CD14-positive monocyte (primary cell): Measurements from ENCODE around the gene SPEM1. TPM values are rescaled to one million over a fixed set of nuclear protein-coding genes. Genes with fewer than 3 reads are reported as not detected.

Source experiments
- DNase-seq, 3 donors: peaks; one replicate each; pipeline ENCODE4 v3.0.0-alpha.2; 2011 to 2022
- H2AFZ ChIP-seq: 2 replicates; pipeline ENCODE4 v1.6.0; 2012; ENCODE audit warnings: mild to moderate bottlenecking, low read depth, low read length, inconsistent platforms; ENCODE audit not compliant: insufficient read depth, poor library complexity, severe bottlenecking
- H3K27ac ChIP-seq, 2 donors: 1 replicate in 1 of 2; 2 replicates in 1 of 2; pipeline ENCODE4 v1.5.1; 2012 to 2013; ENCODE audit warnings: low read length in 2 of 2, control low read depth in 1 of 2, inconsistent platforms in 1 of 2, low read depth in 1 of 2, mild to moderate bottlenecking in 1 of 2
- H3K27me3 ChIP-seq, 2 donors: one replicate each; pipeline versions ENCODE4 v1.6.0 to v1.6.1; 2011 to 2013; ENCODE audit warnings: low read length in 2 of 2; ENCODE audit not compliant: control insufficient read depth in 2 of 2, insufficient read depth in 2 of 2
- H3K36me3 ChIP-seq, 2 donors: replicated peaks in 1 of 2; 1 replicate in 1 of 2; 2 replicates in 1 of 2; pipeline versions ENCODE4 v1.5.1 to v1.6.1; 2012 to 2013; ENCODE audit warnings: low read length in 2 of 2, control low read depth in 1 of 2, inconsistent platforms in 1 of 2, mild to moderate bottlenecking in 1 of 2; ENCODE audit not compliant: insufficient read depth in 2 of 2, control insufficient read depth in 1 of 2
- H3K4me1 ChIP-seq, 2 donors: 1 replicate in 1 of 2; 2 replicates in 1 of 2; pipeline versions ENCODE4 v1.5.1 to v1.6.1; 2012 to 2013; ENCODE audit warnings: low read length in 2 of 2, control low read depth in 1 of 2, inconsistent platforms in 1 of 2, mild to moderate bottlenecking in 1 of 2, moderate library complexity in 1 of 2; ENCODE audit not compliant: insufficient read depth in 2 of 2, control insufficient read depth in 1 of 2
- H3K4me2 ChIP-seq: replicated peaks from 2 replicates; pipeline ENCODE3; 2012; ENCODE audit warnings: low read length, moderate library complexity, mild to moderate bottlenecking; ENCODE audit not compliant: poor library complexity, severe bottlenecking; ENCODE audit errors: extremely low read depth
- H3K4me3 ChIP-seq, 3 experiments: fragments of 200-600 bp in 1 of 3; sonication (generic) in 1 of 3; replicated peaks in 1 of 3; 1 replicate in 2 of 3; 2 replicates in 1 of 3; pipeline ENCODE4 v1.5.1; 2011 to 2013; ENCODE audit warnings: low read length in 3 of 3, mild to moderate bottlenecking in 3 of 3, control low read depth in 2 of 3, low read depth in 2 of 3, inconsistent platforms in 1 of 3, moderate library complexity in 1 of 3
- H3K79me2 ChIP-seq: 2 replicates; pipeline ENCODE4 v1.6.0; 2012; ENCODE audit warnings: mild to moderate bottlenecking, control low read depth, inconsistent platforms, low read length, moderate library complexity; ENCODE audit not compliant: insufficient read depth
- H3K9ac ChIP-seq: 2 replicates; pipeline ENCODE4 v1.6.0; 2017; ENCODE audit warnings: low read length, mild to moderate bottlenecking; ENCODE audit not compliant: insufficient read depth, poor library complexity, severe bottlenecking
- H3K9me3 ChIP-seq, 2 donors: replicated peaks in 1 of 2; 1 replicate in 1 of 2; 2 replicates in 1 of 2; pipeline versions ENCODE4 v1.5.1 to v1.6.1; 2012 to 2013; ENCODE audit warnings: low read length in 2 of 2, control low read depth in 1 of 2; ENCODE audit not compliant: control insufficient read depth in 1 of 2, insufficient read depth in 1 of 2
- H4K20me1 ChIP-seq: 2 replicates; pipeline ENCODE4 v1.6.0; 2012; ENCODE audit warnings: mild to moderate bottlenecking, low read length, control low read depth, moderate library complexity; ENCODE audit not compliant: insufficient read depth
- H3K27ac Mint-ChIP-seq, 7 donors: one replicate each; pipeline ENCODE4 v1.8.0; 2020; ENCODE audit warnings: mild to moderate bottlenecking in 7 of 7, mixed read lengths in 7 of 7, moderate library complexity in 6 of 7, inconsistent platforms in 2 of 7
- H3K27me3 Mint-ChIP-seq, 3 donors: one replicate each; pipeline ENCODE4 v1.8.0; 2021 to 2022; ENCODE audit warnings: low read depth in 3 of 3, mild to moderate bottlenecking in 3 of 3, mixed read lengths in 3 of 3, moderate library complexity in 3 of 3, inconsistent platforms in 1 of 3
- H3K36me3 Mint-ChIP-seq, 2 donors: one replicate each; pipeline ENCODE4 v1.8.0; 2020; ENCODE audit warnings: mixed read lengths in 2 of 2, inconsistent platforms in 1 of 2, mild to moderate bottlenecking in 1 of 2
- H3K4me1 Mint-ChIP-seq: one replicate; pipeline ENCODE4 v1.8.0; 2020; ENCODE audit warnings: mild to moderate bottlenecking, mixed read lengths
- H3K4me3 Mint-ChIP-seq, 2 donors: one replicate each; pipeline ENCODE4 v1.8.0; 2020; ENCODE audit warnings: mild to moderate bottlenecking in 2 of 2, mixed read lengths in 2 of 2, moderate library complexity in 1 of 2
- H3K9me3 Mint-ChIP-seq, 7 donors: one replicate each; pipeline ENCODE4 v1.8.0; 2020 to 2022; ENCODE audit warnings: mixed read lengths in 7 of 7, mild to moderate bottlenecking in 6 of 7, moderate library complexity in 6 of 7, inconsistent platforms in 2 of 7
- CTCF ChIP-seq: fragments of 200-600 bp; IDR thresholded peaks from one replicate; pipeline ENCODE4 v1.8.0; 2022; ENCODE audit warnings: antibody characterized with exemption, mild to moderate bottlenecking
- WGBS: methylation state at CpG from one replicate; pipeline ENCODE4 v1.1.5; 2013; ENCODE audit warnings: missing lambda C conversion rate; ENCODE audit not compliant: insufficient coverage; 5-methylcytosine and 5-hydroxymethylcytosine counted together
- intact Hi-C, 2 donors: fragments of 100-400 bp; cut with micrococcal nuclease; formaldehyde crosslinking; loops; one replicate each; pipeline versions ENCODE4 v1.15.0 to v1.15.1; 2023
- polyA plus RNA-seq, 3 donors: library from polyadenylated mRNA; depleted of rRNA in 1 of 3; unstranded in 2 of 3; stranded (reverse) in 1 of 3; fragments of 300-500 nt in 2 of 3; fragments of >200 nt in 1 of 3; fragmentation: Illumina TruSeq in 2 of 3; gene quantifications; 1 replicate in 2 of 3; 2 replicates in 1 of 3; pipeline ENCODE4 v1.2.3, GENCODE V29; 2012 to 2021

SPEM1 gene
- polyA plus RNA-seq, 3 donors = not detected

- Mint-ChIP-seq H3K27ac (peak overlapping the region in 1 of 7 donors; percentile 32), H3K9me3 (no peaks in the 10 kb centered on the region), H3K36me3 (no peaks in the 10 kb centered on the region), H3K4me3 (no peak overlapping the region), H3K27me3 (peaks cover 1 to 14% (median 7%) of the 10 kb centered on the region in 3 donors), H3K4me1 (no peaks in the 10 kb centered on the region)
- Histone ChIP-seq H3K4me2 (no peak overlapping the region), H2AFZ (no peak overlapping the region), H3K27me3 (no peaks in the 10 kb centered on the region), H3K4me3 (no peak overlapping the region), H3K27ac (no peak overlapping the region), H3K4me1 (no peaks in the 10 kb centered on the region), H3K36me3 (no peaks in the 10 kb centered on the region), H3K9ac (no peak overlapping the region), H3K9me3 (no peaks in the 10 kb centered on the region), H3K79me2 (no peaks in the 10 kb centered on the region), H4K20me1 (no peaks in the 10 kb centered on the region)
- no peak for DNase-seq
- no peak for TF ChIP-seq CTCF
- intact Hi-C loops = no loop called here
- WGBS = 94% methylated on average over 4 of the region's 6 CpGs
Observed at GRCh38 chr17:7416323-7416722, 3.8 kb upstream of the SPEM1 start.

GRCh38 chr17:7417056-7417655 is 3.0 kb upstream of the SPEM1 start:
- H3K36me3 ChIP-seq = no peaks in the 10 kb centered on the region
- H3K4me3 ChIP-seq = no peak overlapping the region
- H4K20me1 ChIP-seq = no peaks in the 10 kb centered on the region
- H2AFZ ChIP-seq = no peak overlapping the region
- Mint-ChIP-seq H3K9me3 (no peaks in the 10 kb centered on the region), H3K27me3 (peaks cover 1 to 13% (median 7%) of the 10 kb centered on the region in 3 donors), H3K4me1 (no peaks in the 10 kb centered on the region), H3K27ac (no peak overlapping the region), H3K4me3 (no peak overlapping the region), H3K36me3 (no peaks in the 10 kb centered on the region)
- H3K27ac ChIP-seq = no peak overlapping the region
- H3K9me3 ChIP-seq = no peaks in the 10 kb centered on the region
- H3K79me2 ChIP-seq = no peaks in the 10 kb centered on the region
- intact Hi-C loops = no loop called here
- no peak for TF ChIP-seq CTCF
- H3K27me3 ChIP-seq = no peaks in the 10 kb centered on the region
- WGBS = 96% methylated on average over 47 of the region's 54 CpGs
- DNase-seq = no peak
- H3K9ac ChIP-seq = no peak overlapping the region
- no peak overlapping the region for H3K4me2 ChIP-seq
- H3K4me1 ChIP-seq = no peaks in the 10 kb centered on the region
